Parathyroid adenoma (tissue), 2 donors: ENCODE data around the gene MLXIP.

Source experiments
- H2AFZ ChIP-seq: fragments of 300-600 bp; sonication (generic); one replicate; pipeline ENCODE4 v1.7.0; 2017; ENCODE audit warnings: antibody characterized with exemption, mild to moderate bottlenecking
- H3K27ac ChIP-seq: fragments of 300-600 bp; sonication (generic); one replicate; pipeline ENCODE4 v1.7.0; 2017
- H3K27me3 ChIP-seq: fragments of 300-600 bp; sonication (generic); one replicate; pipeline ENCODE4 v1.7.0; 2017; ENCODE audit warnings: low read length; ENCODE audit not compliant: control insufficient read depth, insufficient read depth
- H3K36me3 ChIP-seq: fragments of 300-600 bp; sonication (generic); one replicate; pipeline ENCODE4 v1.7.0; 2017; ENCODE audit warnings: low read length; ENCODE audit not compliant: control insufficient read depth, insufficient read depth
- H3K4me1 ChIP-seq: fragments of 300-600 bp; sonication (generic); one replicate; pipeline ENCODE4 v1.7.0; 2017; ENCODE audit warnings: control low read depth
- H3K4me2 ChIP-seq: fragments of 300-600 bp; sonication (generic); one replicate; pipeline ENCODE4 v1.7.0; 2017; ENCODE audit warnings: low read length
- H3K4me3 ChIP-seq: fragments of 300-600 bp; sonication (generic); one replicate; pipeline ENCODE4 v1.7.0; 2017; ENCODE audit warnings: low read depth, low read length
- H3K79me2 ChIP-seq: fragments of 300-600 bp; sonication (generic); one replicate; pipeline ENCODE4 v1.7.0; 2017; ENCODE audit warnings: control low read depth
- H3K9ac ChIP-seq: fragments of 300-600 bp; sonication (generic); one replicate; pipeline ENCODE4 v1.7.0; 2017; ENCODE audit warnings: mild to moderate bottlenecking
- H3K9me3 ChIP-seq: fragments of 300-600 bp; sonication (generic); one replicate; pipeline ENCODE4 v1.7.0; 2017; ENCODE audit warnings: low read length; ENCODE audit not compliant: control insufficient read depth
- TF ChIP-seq, protein P1 (sequence below): fragments of 300-600 bp; sonication (generic); IDR thresholded peaks from one replicate; pipeline ENCODE4 v1.7.0; 2017; ENCODE audit warnings: antibody characterized with exemption, mild to moderate bottlenecking
- donor health status: primary hyperparathyroidism.

The MLXIP gene

DNA sequence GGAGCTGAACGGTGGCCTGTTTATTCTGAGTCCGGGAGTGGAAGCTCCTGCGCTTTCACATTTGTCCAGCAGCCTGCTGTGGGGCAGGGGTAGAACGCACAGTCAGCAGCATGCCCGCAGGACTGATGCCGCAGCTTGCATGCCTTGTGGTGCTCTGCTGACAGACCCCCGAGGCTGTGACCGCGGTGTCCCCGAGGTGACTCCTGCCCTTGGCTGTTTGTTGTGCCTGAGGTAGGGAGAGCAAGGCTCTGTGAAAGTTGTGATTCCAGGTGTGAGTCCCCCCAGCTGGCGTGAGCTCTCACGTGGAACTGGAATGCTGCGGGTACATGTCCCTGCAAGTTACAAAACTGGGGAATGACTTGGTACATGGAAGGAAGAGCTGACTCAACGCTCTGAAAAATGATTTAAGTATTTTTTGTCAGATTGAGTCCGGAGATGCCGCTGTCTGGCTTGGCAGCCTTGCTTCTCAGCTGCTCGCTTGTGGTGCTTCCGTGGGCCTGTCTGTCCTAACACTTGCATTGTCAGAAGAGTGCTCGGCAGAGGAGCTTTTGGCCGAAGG, 18.1 kb downstream of the MLXIP start:
- H3K4me3 ChIP-seq = no peak overlapping the region
- no peak overlapping the region for H3K9ac ChIP-seq

DNA sequence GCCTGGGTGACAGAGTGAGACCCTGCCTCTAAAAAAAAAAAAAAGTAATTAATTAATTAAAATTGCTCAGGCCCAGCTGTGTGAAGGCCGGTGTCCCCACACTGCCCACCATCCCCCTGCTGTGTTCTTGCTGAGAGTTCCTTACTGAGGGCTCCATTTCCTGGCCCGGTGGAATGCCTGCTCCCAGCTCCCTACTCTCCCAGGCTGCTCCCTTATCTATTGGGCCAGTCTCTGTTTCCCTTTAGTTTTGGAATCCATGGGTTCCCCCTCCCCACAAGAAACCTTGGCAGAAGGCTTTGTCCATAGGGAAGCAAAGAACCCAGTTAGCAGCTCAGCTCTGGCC, 19.0 kb downstream of the MLXIP start:
- Histone ChIP-seq H3K27ac (peak overlapping the region; percentile 94), H3K36me3 (no peaks in the 10 kb centered on the region), H3K4me1 (peaks cover 36% of the 10 kb centered on the region), H2AFZ (peak overlapping the region; percentile 3), H3K9me3 (no peaks in the 10 kb centered on the region), H3K79me2 (peaks cover 35% of the 10 kb centered on the region), H3K4me2 (peak overlapping the region; percentile 18), H3K9ac (no peak overlapping the region), H3K27me3 (no peaks in the 10 kb centered on the region), H3K4me3 (no peak overlapping the region)
- TF ChIP-seq, protein P1, sequence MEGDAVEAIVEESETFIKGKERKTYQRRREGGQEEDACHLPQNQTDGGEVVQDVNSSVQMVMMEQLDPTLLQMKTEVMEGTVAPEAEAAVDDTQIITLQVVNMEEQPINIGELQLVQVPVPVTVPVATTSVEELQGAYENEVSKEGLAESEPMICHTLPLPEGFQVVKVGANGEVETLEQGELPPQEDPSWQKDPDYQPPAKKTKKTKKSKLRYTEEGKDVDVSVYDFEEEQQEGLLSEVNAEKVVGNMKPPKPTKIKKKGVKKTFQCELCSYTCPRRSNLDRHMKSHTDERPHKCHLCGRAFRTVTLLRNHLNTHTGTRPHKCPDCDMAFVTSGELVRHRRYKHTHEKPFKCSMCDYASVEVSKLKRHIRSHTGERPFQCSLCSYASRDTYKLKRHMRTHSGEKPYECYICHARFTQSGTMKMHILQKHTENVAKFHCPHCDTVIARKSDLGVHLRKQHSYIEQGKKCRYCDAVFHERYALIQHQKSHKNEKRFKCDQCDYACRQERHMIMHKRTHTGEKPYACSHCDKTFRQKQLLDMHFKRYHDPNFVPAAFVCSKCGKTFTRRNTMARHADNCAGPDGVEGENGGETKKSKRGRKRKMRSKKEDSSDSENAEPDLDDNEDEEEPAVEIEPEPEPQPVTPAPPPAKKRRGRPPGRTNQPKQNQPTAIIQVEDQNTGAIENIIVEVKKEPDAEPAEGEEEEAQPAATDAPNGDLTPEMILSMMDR = no peak

More for the DNA sequence above, 18.1 kb downstream of the MLXIP start:
- Histone ChIP-seq H3K27me3 (no peaks in the 10 kb centered on the region), H2AFZ (peak overlapping the region; percentile 42), H3K36me3 (no peaks in the 10 kb centered on the region), H3K4me1 (peaks cover 44% of the 10 kb centered on the region), H3K4me2 (peak overlapping the region; percentile 57), H3K27ac (peak overlapping the region; percentile 94), H3K79me2 (peaks cover 41% of the 10 kb centered on the region), H3K9me3 (no peaks in the 10 kb centered on the region)
- TF ChIP-seq, protein P1 = no peak

DNA sequence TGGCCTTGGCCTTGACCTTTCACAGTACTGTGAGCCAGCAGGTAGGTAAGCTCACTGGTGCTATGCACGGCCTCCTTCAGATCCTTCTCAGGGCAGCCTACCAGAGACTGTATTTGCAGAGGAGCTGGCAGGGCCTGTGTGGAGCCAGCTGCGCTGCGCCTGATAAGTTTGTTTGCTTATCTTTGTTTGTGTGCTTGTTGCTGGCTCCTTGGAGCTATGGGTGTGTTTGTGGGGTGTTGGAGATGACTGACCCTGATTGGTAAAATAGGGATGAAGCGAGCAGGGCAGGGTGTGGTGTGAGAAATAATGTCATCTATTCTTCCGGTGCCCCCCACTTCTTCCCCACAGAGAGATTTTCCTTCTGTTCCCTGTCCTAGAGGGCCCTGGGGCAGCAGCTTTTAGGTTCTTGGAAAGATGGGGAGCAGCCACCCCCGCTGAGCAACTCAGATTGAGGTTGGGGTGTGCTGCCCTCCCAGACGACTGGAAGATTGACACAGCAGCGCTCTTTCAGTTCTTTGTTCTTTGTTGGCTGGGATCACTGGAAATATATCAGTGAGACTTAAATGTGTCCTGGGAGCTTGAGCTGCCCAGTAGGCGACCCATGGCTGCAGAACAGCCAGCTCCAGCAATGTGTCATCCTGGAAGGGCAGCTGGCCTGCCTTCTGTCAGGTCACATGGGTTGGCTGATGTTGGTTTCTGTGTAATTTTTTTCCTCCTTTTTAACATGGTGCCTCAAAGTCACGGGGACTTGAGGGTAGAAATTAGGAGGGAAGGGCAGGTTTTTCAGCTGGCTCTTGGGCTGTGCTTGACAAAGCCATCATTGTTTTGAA, 19.6 kb downstream of the MLXIP start:
- H3K4me3 ChIP-seq = peak overlapping the region; percentile 9
- no peaks in the 10 kb centered on the region for H3K27me3 ChIP-seq
- peak overlapping the region; percentile 94 for H3K27ac ChIP-seq
- TF ChIP-seq, protein P1 = no peak
- no peaks in the 10 kb centered on the region for H3K36me3 ChIP-seq
- H3K79me2 ChIP-seq = peaks cover 32% of the 10 kb centered on the region
- peaks cover 33% of the 10 kb centered on the region for H3K4me1 ChIP-seq
- H3K4me2 ChIP-seq = peak overlapping the region; percentile 18
- peak overlapping the region; percentile 3 for H2AFZ ChIP-seq
- no peaks in the 10 kb centered on the region for H3K9me3 ChIP-seq
- no peak overlapping the region for H3K9ac ChIP-seq

DNA sequence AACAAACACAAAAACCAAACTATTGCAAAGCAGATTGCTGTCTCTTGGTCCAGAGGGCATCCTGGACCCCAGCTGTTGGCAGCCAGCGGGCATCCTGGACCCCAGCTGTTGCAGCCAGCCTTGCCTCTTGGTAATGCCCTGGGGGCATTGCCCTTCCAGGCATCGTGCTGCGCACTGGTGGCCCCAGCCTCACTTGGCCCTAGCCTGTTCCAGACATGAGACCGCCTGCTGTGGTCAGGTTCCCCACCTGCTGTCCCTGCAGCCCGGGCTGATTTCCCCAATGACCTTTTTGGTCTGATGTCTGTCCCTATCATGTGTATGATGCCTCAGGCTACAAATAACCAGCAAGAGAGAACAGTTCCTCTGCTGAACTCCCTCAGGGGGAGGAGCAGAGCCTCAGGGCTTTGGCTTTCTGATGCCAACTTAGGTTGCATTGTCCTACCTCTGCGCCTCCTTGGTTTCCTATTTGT, 20.8 kb downstream of the MLXIP start:
- H3K4me1 ChIP-seq = peaks cover 33% of the 10 kb centered on the region
- no peak overlapping the region for H3K4me3 ChIP-seq
- H3K27me3 ChIP-seq = no peaks in the 10 kb centered on the region
- no peak overlapping the region for H3K4me2 ChIP-seq
- H3K9me3 ChIP-seq = no peaks in the 10 kb centered on the region
- no peak overlapping the region for H3K27ac ChIP-seq
- H3K79me2 ChIP-seq = peaks cover 28% of the 10 kb centered on the region
- H3K9ac ChIP-seq = no peak overlapping the region
- no peak overlapping the region for H2AFZ ChIP-seq
- no peaks in the 10 kb centered on the region for H3K36me3 ChIP-seq
- TF ChIP-seq, protein P1 = no peak
